Upper lobe of left lung (tissue), 4 donors: Measurements from ENCODE around the gene CMTM1.

Experiments
- EP300 ChIP-seq, 4 donors: sonication (generic); formaldehyde crosslinking; IDR thresholded peaks; one replicate each; pipeline ENCODE4 v1.5.1; 2017; ENCODE audit warnings: antibody characterized with exemption in 4 of 4, control low read depth in 2 of 4
- POLR2A ChIP-seq, 4 donors: fragments of 450-650 bp; IDR thresholded peaks; one replicate each; pipeline ENCODE4 v1.5.1; 2016 to 2017; ENCODE audit warnings: antibody characterized with exemption in 4 of 4, mild to moderate bottlenecking in 2 of 4
- POLR2AphosphoS5 ChIP-seq, 2 donors: sonication (generic); formaldehyde crosslinking; IDR thresholded peaks; one replicate each; pipeline ENCODE4 v1.5.1; 2017; ENCODE audit warnings: antibody characterized with exemption in 2 of 2
- TF ChIP-seq, protein P1 (sequence below), 6 experiments: fragments of 450-650 bp in 4 of 6; fragments of 200-600 bp in 2 of 6; sonication (generic) in 2 of 6; IDR thresholded peaks; one replicate each; pipeline ENCODE4 v1.5.1; 2016 to 2019; ENCODE audit warnings: antibody characterized with exemption in 6 of 6

DNA sequence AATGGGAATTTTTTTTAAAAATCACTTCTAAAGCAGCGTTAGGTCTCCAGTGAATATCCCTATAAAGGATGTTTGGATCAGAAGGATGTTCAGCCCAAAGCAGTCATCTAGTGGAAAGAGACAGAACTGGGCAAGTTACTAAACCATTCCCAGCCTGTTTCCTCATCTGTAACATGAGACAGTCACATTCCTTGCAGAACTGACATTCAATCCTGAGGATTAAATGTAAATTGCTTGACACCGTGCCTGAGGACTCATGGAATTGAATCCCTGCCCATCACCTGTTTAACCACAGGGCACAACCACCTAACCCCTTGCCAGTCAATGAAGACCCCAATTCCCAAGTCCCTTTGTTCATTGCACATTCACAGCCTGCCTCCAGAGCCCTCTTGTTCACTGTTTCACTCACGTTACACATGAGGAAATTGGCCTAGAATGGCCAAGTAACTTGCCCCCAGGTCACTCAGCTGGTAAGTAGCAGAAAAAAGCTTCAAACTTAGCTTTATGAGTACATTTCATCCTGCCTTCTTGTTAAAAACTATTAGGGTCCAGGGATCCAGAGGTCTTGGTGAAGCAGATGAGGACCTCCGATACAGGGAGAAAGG, 14.5 kb downstream of the CMTM1 start:
- TF ChIP-seq POLR2AphosphoS5 (IDR thresholded peaks at IDR 0.05) = no peak
- TF ChIP-seq, protein P1, sequence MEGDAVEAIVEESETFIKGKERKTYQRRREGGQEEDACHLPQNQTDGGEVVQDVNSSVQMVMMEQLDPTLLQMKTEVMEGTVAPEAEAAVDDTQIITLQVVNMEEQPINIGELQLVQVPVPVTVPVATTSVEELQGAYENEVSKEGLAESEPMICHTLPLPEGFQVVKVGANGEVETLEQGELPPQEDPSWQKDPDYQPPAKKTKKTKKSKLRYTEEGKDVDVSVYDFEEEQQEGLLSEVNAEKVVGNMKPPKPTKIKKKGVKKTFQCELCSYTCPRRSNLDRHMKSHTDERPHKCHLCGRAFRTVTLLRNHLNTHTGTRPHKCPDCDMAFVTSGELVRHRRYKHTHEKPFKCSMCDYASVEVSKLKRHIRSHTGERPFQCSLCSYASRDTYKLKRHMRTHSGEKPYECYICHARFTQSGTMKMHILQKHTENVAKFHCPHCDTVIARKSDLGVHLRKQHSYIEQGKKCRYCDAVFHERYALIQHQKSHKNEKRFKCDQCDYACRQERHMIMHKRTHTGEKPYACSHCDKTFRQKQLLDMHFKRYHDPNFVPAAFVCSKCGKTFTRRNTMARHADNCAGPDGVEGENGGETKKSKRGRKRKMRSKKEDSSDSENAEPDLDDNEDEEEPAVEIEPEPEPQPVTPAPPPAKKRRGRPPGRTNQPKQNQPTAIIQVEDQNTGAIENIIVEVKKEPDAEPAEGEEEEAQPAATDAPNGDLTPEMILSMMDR (IDR thresholded peaks at IDR 0.05) = no peak
- TF ChIP-seq POLR2A (IDR thresholded peaks at IDR 0.05) = no peak
- no peak for TF ChIP-seq EP300 (IDR thresholded peaks at IDR 0.05)
